GM18520 (cell line): Measurements from ENCODE around the gene TMUB1.

Experiments
- ATAC-seq: cut with Tn5 transposase; IDR thresholded peaks from one replicate; pipeline ENCODE4 v1.9.1; 2021; ENCODE audit not compliant: unreplicated experiment

TMUB1 gene

DNA sequence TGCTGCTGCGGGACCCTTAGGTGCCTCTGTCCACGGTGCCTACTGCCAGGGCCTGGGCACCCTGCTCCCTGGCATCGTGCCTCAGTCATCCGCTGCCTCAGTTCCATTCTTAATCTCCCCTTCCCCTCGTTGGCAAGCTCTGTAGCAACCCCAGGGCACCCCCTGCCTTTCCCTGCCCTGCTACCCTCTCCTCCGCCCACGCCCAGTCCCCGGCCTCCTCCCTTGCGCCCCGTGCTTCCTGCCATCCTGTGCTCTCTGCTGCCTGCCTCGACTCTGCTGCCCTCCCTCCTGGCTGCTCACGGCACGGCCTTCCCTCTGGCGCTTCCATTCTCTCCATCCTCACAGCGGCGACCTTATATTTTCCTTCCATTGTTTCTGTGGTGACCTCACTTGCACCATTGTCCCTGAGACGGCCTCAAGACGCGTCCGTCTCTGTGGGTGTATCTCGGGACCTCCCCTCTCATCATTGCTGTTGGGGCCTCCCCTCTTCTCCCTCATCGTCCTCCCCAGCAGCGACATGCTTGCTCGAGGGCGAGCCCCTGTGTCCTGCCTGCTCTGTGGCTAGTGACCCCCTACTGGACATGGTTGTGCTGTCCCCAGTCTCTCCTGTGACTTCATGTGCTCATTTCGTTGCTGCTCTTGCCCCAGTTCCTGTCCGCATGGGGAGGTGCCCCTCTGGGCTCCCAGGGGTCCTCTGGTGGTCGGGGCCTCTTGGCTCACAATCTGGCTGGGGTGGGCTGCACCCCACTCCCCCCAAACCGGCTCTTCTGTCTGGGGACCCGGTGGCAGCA lies 38.3 kb upstream of the TMUB1 start:
- no peak for ATAC-seq

DNA sequence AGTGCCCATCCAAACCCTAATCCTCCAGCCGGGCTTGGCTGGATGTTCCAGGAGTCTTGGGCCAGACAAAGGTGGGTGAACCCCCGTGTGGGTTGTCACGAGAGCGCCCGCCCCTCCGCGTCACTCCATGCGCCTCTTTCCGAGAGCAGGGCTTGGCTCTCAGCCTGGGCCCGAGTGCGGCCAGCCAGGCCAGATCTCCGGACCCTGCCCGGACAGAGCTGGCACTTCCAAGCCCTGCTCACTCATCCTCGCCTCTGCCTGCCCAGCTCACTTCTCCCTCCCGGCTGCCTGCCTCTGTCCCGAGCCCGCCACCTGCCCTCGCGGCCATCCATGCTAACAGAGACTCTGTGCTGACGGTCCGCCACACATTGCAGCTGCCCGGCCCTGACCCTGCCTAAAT lies 37.6 kb upstream of the TMUB1 start:
- no peak for ATAC-seq

DNA sequence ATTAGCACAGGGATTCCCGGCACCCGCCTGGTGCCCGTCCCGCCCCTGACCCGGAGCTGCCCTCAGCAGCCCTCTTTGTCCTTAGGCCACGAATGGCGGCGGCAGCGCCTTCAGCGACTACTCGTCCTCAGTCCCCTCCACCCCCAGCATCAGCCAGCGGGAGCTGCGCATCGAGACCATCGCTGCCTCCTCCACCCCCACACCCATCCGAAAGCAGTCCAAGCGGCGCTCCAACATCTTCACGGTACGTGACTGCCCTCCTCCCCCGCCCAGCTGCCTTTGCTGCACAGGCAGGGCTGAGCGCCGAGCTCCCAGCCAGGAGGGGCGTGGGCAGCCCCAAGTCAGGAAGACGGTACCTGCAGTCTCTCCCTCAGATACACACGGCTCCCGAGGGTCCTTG lies 36.6 kb upstream of the TMUB1 start:
- ATAC-seq, result no peak

DNA sequence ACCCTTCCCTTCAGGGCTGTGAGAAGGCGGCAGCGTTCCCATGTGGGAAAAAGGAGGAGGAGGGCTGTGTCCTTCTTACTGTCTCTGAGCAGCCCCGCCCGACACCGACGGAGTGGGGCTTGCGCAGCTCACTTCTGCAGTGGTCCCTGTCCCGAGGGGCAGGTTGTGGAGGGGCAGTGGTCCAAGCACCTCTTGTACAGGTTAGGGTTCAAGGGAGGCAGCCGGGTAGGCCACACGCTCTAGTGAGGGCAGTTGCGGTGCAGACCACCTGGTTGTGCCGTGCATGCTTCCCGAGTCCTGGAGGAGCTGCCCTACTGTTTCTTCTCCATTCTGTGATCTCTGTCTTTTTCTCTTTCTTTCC lies 35.7 kb upstream of the TMUB1 start:
- ATAC-seq, result no peak

DNA sequence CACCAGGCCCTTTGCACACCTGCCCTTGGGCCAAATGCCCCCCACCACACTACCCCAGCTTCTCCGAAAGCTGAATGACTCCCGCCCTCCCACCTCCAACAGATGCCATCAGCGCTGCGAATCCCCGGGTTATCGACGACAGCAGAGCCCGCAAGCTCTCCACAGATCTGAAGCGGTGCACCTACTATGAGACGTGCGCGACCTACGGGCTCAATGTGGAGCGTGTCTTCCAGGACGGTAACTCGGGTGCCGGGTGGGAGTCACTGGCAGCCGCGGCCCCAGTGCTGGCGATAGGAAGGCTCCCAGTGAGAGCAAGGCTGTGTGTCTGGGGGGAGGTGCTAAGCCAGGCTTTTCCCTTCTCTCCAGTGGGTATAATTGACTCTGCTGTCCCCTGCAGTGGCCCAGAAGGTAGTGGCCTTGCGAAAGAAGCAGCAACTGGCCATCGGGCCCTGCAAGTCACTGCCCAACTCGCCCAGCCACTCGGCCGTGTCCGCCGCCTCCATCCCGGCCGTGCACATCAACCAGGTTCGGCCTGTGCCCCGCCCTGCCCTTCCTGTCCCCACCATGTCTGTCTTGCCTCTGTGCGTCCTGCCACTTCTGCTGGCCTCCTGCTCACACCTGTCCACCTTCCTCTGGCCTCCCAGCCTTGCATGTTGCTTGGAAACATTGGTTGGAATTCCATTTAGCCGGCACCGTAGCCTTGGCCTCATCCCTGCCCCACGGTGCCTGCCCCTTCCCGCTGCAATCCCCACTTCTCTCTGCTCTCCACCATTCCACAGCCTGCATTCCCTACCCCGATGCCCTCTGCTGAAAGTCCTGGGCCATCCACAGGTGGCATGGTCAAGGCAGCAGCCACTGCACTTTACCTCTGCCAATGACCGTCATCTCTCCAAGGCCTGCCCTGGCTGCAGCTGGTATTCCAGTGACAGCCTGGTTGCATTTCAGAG lies 35.1 kb upstream of the TMUB1 start:
- ATAC-seq, result no peak

DNA sequence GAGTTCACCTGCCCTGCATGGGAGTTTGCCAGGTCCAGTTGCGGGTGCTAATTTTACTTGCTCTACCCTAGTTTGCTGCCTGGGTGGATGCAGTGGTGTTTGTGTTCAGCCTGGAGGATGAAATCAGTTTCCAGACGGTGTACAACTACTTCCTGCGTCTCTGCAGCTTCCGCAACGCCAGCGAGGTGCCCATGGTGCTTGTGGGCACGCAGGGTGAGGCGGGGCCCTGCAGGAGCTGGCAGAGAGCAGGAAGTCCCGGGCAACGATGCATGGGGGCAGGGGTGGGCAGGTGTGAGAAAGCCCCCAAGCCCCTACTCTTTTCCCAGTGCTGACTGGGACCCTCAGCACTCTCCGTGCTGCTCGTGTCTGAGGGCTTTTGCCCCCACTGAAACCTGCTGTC lies 34.3 kb upstream of the TMUB1 start:
- no peak for ATAC-seq

DNA sequence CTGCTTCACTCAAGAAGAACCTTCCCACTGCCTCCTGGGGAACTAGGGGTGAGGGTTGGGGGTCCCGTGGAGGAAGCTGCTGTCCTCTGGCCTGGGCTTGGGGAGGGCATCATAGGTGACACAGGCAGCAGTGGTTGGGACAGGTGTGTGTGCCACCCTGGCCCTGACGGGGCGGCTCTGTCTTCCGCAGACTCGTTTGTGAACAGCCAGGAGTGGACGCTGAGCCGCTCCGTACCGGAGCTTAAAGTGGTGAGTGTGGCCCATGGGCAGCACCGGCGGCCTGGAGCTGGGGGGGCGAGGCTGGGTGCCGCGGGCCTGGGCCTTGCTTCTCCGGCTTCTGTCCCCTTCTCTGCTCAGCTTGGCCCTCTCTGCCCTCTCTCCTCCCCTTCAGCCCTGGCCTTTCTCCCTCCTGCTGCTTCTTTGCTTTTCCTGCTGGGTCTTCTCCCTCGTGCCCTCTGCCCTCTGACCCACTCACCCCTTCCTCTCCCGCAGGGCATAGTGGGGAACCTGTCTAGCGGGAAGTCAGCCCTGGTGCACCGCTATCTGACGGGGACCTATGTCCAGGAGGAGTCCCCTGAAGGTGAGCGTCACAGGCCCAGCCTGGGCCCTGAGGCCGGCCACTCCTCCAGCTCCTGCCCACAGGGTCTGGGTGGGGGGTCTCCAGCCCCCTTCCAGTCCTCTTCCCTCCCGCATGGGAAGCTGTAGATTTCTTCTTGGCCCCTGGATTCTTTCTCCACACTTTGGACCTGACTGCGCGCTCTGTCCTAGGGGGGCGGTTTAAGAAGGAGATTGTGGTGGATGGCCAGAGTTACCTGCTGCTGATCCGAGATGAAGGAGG lies 33.5 kb upstream of the TMUB1 start:
- no peak for ATAC-seq

DNA sequence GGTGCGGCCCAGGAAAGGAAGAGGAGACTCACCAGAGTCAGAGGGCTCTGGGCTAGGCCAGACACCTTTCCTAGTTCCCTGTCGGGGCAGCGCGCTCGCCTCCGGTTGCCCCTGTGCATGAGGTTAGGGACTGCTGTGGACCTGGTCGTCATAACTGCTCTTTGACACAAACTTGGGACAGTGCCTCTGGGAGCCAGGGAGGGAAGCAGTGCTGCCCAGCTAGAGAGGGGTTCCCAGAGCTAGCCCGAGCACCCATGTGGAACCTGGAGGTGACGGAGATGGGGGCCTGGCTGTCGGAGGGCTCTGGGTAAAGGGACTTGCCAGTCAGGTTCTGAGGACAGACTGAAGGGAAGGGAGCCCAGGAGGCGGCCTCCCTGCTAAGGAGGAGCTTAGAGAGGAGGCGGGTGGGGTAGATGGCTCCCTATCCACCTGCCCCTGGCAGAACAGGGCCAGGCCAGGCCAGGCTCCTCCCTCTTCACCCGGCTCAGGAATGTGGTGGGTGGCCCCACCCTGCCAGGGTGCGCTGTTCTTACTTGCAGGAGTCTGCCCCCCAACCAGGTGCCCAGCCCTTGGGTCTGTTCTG lies 32.6 kb upstream of the TMUB1 start:
- no peak for ATAC-seq

DNA sequence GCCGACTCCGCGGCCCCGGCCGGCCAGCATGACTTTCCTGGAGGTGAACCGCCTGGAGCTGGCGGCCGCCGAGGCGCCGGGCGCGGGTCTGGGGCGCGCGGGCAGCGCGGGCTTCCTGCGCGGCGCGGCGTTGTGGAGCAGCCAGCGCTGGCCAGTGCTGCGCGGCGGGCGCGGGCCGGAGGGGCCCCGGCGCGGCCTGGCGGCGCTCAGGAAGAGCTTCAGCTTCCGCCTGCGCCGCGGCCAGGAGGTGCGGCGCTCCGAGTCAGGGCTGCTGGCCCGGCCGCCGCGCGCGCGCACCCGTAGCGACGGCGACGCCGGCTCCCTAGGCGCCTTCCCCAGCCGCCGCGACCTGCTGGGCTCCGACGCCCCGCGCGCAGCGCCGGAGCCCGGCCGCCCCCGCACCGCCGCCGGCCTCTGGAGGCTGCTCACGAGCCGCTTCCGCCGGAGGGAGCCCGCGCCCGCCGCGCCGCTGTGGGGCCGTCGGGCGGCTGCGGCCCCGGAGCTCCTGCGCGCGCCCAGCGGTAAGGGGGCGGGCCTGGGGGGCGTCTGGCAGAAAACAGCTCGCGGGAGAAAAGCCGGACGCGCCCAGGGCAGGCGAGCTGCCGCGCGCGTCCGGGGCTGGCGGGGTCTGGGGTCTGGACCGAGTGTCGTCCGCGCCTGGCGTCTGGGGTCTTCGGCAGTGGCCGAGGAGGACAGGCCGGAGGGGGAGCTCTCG lies 32.0 kb upstream of the TMUB1 start:
- ATAC-seq, result no peak

DNA sequence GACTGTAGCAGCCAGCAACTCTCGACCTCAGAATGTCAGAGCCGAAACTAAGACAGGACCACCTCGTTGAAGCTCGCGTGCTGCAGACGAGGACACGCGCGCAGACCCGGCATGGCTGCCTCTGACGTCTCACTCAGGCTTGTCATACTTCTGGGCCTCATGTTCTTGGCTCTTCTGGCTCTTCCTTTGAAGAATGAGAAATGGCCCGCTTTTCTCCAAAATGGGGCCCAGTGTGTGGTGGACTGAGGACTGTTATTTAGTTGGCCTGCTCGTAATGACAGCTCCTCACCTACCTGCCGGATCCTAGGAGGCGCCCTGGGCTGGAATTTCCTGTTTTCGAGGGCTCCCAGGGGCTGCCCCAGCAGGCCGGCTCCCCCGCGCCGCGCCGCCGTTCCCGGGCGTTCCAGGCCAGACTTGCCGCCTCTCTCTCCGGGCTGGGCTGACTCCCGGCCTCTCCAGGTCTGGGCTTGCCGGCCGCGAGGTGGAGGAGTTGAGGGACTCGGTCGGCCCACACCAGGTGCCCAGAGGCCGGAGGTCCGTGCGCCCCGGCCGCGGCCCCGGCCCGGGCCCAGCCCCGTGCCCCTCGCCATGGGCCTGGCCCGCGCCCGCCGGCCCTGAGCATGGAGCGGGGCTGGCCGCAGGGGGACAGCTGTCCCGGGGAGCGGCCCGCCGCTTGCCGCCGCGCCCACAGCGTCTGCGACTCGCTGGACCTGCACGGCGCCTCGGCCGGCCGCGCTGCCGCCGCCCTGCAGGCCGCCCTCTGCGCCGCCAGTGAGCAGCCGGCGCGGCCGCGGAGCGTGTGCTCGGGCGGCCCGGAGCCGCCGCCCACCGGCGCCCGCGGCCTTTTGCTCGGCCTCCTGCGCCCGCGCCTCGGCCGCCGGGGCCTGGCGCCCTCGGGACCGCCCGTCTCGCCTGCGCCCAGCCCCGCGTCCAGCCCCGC lies 31.1 kb upstream of the TMUB1 start:
- ATAC-seq, result no peak

DNA sequence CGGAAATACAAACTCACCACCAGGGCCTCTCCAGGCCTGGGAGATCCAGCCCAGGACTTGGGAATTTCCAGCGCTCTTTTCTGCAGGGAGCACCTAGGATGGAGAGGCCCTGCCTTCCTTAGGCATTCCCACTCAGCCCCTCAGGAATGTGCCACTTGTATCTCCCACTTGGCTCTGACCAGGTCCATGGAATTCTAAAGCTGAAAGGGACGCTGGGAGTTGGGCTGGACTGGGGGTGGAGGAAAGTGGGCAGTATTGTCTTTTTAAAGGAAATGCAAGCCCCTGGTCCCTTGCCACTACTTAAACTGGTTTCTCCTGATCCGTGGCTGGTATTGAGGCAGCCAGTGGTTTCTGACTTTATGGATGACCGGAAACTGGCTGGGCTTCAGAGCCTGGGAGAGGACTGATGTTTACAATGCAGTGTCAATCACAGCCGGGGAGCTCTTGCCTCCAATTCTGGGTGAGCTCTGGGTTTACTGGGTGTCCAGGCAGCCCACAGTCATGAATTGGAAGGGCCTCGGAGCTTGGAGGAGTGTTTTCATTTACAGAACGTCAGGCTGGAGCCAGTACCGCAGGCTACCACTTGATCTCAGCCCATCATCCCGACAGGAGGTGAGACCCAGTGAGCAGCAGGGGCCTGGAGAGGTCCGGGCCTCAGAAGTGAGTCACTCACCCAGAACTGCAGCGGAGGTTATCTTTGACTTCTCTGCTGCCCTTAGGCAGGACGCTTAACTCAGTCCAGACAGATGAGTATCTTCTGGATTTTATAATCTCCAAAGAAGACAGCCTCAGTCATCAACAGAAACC lies 30.3 kb upstream of the TMUB1 start:
- ATAC-seq, result no peak

DNA sequence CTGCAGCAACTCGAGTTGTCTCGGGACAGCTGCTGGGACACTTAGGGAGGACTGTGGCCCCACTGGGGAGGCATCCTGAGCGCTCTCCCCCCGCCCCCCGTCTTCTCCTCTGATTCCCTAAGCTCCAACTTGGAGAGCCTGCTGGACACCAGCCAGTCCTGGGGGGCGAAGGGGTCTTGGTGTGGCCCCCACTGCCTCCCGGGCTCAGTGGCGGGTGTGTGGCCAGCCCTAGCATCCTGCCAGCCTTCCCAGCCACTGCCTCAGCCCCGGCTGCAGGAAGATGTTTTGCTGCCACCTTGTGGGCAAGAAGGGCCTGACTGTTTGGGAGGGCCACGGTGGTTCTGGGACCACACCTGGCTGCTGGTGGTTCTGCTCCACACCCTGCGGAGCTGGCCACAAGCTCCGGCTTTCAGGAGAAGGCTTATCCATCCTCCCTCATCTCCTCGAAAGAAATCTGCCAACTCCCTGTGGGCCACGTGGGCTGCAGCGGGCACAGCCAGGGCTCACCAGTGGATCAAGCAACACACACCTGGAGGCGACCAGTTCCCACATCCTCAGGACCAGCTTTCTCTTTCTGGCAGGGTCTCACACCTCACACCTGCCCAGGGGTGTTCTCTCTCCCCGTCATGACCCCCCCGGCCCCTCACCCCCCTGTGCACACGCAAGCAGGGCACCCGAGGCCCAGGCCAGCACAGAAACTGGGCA lies 27.8 kb upstream of the TMUB1 start:
- ATAC-seq, result peak; percentile 56

DNA sequence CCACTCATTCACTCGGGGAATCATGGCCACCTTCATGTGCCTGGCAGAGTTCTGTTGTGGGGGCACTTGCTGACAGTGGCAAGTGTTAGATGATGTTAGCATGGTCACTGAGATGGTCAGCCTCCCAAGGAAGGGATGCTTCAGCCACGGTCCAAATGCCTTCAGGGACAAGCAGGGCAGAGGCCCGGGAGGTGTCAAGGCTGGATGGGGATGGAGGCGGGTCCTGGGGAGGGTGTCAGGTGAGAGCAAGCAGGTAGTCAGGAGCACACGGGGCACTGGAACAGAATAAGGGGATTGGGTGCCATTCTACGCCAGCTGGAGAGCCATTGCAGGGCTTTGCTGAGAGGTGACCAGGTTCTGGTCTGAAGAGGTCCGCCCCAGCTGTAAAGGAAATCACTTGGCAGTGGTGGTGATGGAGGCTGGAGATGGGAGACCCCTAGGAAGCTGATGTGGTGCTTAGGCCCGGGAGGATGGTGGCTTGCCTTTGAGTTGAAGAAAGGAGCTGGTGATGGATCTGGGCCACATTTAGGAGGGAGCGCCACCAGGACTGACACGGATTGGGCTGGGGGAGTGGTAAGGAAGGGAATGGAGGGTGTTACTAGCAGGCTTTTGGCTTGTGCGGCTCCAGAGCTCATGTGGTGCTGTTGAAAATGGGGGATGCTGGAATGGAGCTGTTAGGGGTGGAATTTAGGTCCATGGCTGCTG lies 27.1 kb upstream of the TMUB1 start:
- no peak for ATAC-seq

DNA sequence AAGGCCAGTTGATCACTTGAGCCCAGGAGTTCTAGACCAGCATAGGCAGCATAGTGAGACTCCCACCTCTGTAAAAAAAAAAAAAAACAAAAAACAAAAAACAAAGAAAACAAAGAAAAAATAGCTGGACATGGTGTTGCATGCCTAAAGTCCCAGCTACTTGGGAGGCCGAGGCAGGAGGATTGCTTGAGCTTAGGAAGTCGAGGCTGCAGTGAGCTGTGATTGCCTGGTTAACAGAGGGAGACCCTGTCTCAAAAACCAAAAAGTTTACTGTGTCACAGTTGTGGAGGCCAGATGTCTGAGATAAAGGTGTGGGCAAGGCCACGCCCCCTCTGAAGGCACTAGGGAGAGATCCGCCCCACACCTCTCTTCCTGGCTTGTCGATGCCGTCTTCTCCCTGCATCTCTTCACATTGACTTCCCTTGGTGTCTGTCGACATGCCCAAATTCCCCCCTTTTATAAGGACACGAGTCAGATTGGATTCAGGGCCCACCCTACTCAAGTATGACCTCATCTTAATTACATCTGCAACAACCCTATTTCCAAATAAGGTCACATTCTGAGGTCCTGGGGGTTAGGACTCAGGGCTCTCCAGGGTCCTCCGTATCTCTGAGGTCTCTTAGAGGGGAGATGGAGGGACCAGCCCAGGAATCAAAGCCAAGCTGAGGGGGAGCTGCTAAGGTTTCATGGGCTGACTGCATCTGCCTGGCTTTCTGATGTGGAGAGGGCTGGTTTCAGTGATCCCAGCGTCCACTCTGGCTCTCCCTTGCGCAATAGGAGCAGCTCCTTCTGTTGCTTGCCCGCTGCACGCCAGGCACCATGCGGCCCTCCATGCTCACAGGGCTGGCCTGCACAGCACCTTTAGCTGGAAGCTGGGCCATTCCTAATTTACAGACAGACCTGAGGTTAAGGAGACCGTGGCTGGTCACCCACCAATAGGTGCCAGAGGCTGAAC lies 26.1 kb upstream of the TMUB1 start:
- no peak for ATAC-seq

DNA sequence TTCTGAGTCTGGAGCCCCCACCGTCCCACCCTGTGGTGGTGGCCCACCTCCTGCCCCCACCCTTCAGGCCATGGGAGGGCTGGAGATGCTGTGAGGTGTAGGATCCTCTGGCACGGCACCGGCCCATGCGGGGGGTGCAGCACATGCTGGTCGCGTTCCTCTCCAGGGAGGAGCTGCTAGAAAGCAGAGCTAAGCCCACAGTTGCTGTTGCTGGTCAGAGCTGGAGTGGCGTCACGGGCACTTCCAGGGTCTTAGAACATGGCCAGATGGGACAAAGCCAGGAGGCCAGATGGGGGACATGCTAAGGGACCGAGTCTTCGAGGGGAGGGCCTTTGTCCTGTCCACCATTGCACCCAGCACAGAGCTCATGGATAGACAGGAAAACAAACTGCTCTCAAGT lies 24.6 kb upstream of the TMUB1 start:
- no peak for ATAC-seq
